H1 (cell line): ENCODE results near the gene WNT2. TPM values are rescaled to one million over a fixed set of nuclear protein-coding genes. Genes with fewer than 3 reads are reported as not detected.

Source experiments
- CTCF ChIA-PET: fragments of 300-600 bp; sonication (Branson Sonifier 250); formaldehyde crosslinking; loops from one replicate; lab custom pipeline; 2021; ENCODE audit not compliant: partially characterized antibody; lab: Charles Lee
- POLR2A ChIA-PET: fragments of 300-600 bp; sonication (Branson Sonifier 250); formaldehyde crosslinking; loops from one replicate; lab custom pipeline; 2021; ENCODE audit warnings: inconsistent platforms; ENCODE audit not compliant: partially characterized antibody; lab: Charles Lee
- DNase-seq, 2 experiments: peaks; one replicate each; pipeline versions ENCODE4 v3.0.0 to v3.0.0-alpha.2; 2010 to 2022; ENCODE audit warnings: low spot score in 2 of 2, low read depth in 1 of 2, mixed read lengths in 1 of 2
- FAIRE-seq: peaks from 2 replicates; lab custom pipeline; 2011; peaks lifted over from hg19 to GRCh38; lab: Jason Lieb, UNC
- H2AFZ ChIP-seq: 2 replicates; pipeline ENCODE4 v1.8.1; 2012; ENCODE audit warnings: low read length, inconsistent platforms
- H2AK5ac ChIP-seq: 2 replicates; pipeline ENCODE4 v1.6.1; 2013; ENCODE audit warnings: low read depth, low read length
- H2BK120ac ChIP-seq: replicated peaks from 2 replicates; pipeline ENCODE3; 2013; ENCODE audit warnings: low read depth, low read length, inconsistent platforms
- H2BK12ac ChIP-seq: 2 replicates; pipeline ENCODE4 v1.6.1; 2013; ENCODE audit warnings: low read depth, low read length
- H2BK15ac ChIP-seq: 2 replicates; pipeline ENCODE4 v1.6.1; 2013; ENCODE audit warnings: low read length
- H2BK20ac ChIP-seq: 2 replicates; pipeline ENCODE4 v1.6.1; 2013; ENCODE audit warnings: low read length
- H2BK5ac ChIP-seq: 2 replicates; pipeline ENCODE4 v1.6.1; 2013; ENCODE audit warnings: low read depth, low read length
- H3K14ac ChIP-seq: 2 replicates; pipeline ENCODE4 v1.6.1; 2013; ENCODE audit warnings: inconsistent platforms; ENCODE audit not compliant: insufficient read length
- H3K18ac ChIP-seq: 2 replicates; pipeline ENCODE4 v1.6.1; 2013; ENCODE audit warnings: low read length; ENCODE audit errors: extremely low read depth
- H3K23ac ChIP-seq: 2 replicates; pipeline ENCODE4 v1.6.1; 2013; ENCODE audit warnings: inconsistent platforms; ENCODE audit not compliant: insufficient read length
- H3K23me2 ChIP-seq: 2 replicates; pipeline ENCODE4 v1.6.1; 2013; ENCODE audit warnings: low read depth, low read length
- H3K27ac ChIP-seq: 2 replicates; pipeline ENCODE4 v1.6.1; 2011; ENCODE audit warnings: low read depth, low read length, inconsistent platforms
- H3K27me3 ChIP-seq, 4 experiments: replicated peaks in 1 of 4; 1 replicate in 1 of 4; 2 replicates in 3 of 4; pipeline versions ENCODE4 v1.6.1 to v1.8.1; 2011 to 2013; ENCODE audit warnings: low read length in 3 of 4, mild to moderate bottlenecking in 3 of 4, inconsistent platforms in 2 of 4, mixed read lengths in 2 of 4, moderate library complexity in 1 of 4; ENCODE audit not compliant: control insufficient read depth in 3 of 4, insufficient read depth in 3 of 4; ENCODE audit errors: extremely low read depth in 1 of 4
- H3K36me3 ChIP-seq, 4 experiments: 2 replicates each; pipeline versions ENCODE4 v1.6.1 to v1.8.1; 2011 to 2013; ENCODE audit warnings: mild to moderate bottlenecking in 4 of 4, low read length in 3 of 4, moderate library complexity in 2 of 4, control low read depth in 1 of 4, inconsistent platforms in 1 of 4; ENCODE audit not compliant: insufficient read depth in 4 of 4, control insufficient read depth in 2 of 4
- H3K4ac ChIP-seq: replicated peaks from 2 replicates; pipeline ENCODE3; 2013; ENCODE audit warnings: low read length, low read depth, mixed read lengths, inconsistent platforms; ENCODE audit not compliant: insufficient read length
- H3K4me1 ChIP-seq, 4 experiments: replicated peaks in 1 of 4; 1 replicate in 1 of 4; 2 replicates in 3 of 4; pipeline versions ENCODE4 v1.6.1 to v1.8.1; 2011 to 2013; ENCODE audit warnings: low read length in 3 of 4, inconsistent platforms in 2 of 4, mixed read lengths in 1 of 4; ENCODE audit not compliant: insufficient read depth in 4 of 4, control insufficient read depth in 3 of 4
- H3K4me2 ChIP-seq, 2 experiments: 2 replicates each; pipeline versions ENCODE4 v1.6.1 to v1.8.1; 2011 to 2013; ENCODE audit warnings: low read depth in 2 of 2, low read length in 2 of 2, control low read depth in 1 of 2, inconsistent platforms in 1 of 2, mild to moderate bottlenecking in 1 of 2; ENCODE audit not compliant: insufficient read depth in 1 of 2
- H3K4me3 ChIP-seq, 4 experiments: fragments of 200-600, 300-600 bp in 1 of 4; sonication (generic), shearing (Covaris generic), sonication (Bioruptor Twin) in 1 of 4; 2 replicates each; pipeline versions ENCODE4 v1.5.1 to v1.8.1; 2011 to 2016; ENCODE audit warnings: low read length in 4 of 4, low read depth in 3 of 4, control low read depth in 2 of 4, inconsistent platforms in 2 of 4, mild to moderate bottlenecking in 2 of 4, mixed read lengths in 1 of 4, moderate library complexity in 1 of 4; ENCODE audit not compliant: insufficient read depth in 2 of 4; ENCODE audit errors: extremely low read depth in 1 of 4
- H3K56ac ChIP-seq: replicated peaks from 2 replicates; pipeline ENCODE3; 2013; ENCODE audit warnings: low read depth, mild to moderate bottlenecking, mixed read lengths, low read length, inconsistent platforms; ENCODE audit not compliant: insufficient read length
- H3K79me1 ChIP-seq: 2 replicates; pipeline ENCODE4 v1.6.1; 2013; ENCODE audit warnings: low read depth, low read length, control low read depth
- H3K79me2 ChIP-seq, 2 experiments: 2 replicates each; pipeline versions ENCODE4 v1.6.1 to v1.8.1; 2012 to 2013; ENCODE audit warnings: low read length in 2 of 2, mild to moderate bottlenecking in 2 of 2, inconsistent platforms in 1 of 2; ENCODE audit not compliant: insufficient read depth in 2 of 2, control insufficient read depth in 1 of 2
- H3K9ac ChIP-seq, 4 experiments: replicated peaks in 1 of 4; 1 replicate in 1 of 4; 2 replicates in 3 of 4; pipeline versions ENCODE4 v1.6.1 to v1.8.1; 2011 to 2013; ENCODE audit warnings: low read depth in 3 of 4, low read length in 3 of 4, control low read depth in 2 of 4, mild to moderate bottlenecking in 2 of 4, moderate library complexity in 2 of 4, inconsistent platforms in 1 of 4; ENCODE audit errors: extremely low read depth in 1 of 4
- H3K9me3 ChIP-seq, 2 experiments: 2 replicates each; pipeline versions ENCODE4 v1.6.1 to v1.8.1; 2012 to 2013; ENCODE audit warnings: mild to moderate bottlenecking in 2 of 2, moderate library complexity in 2 of 2, control low read depth in 1 of 2, inconsistent platforms in 1 of 2, low read depth in 1 of 2, low read length in 1 of 2, mixed read lengths in 1 of 2; ENCODE audit not compliant: insufficient read depth in 2 of 2
- H4K20me1 ChIP-seq, 2 experiments: replicated peaks in 1 of 2; 2 replicates each; pipeline versions ENCODE3 to v1.8.1; 2011 to 2013; ENCODE audit warnings: inconsistent platforms in 2 of 2, low read length in 2 of 2, mild to moderate bottlenecking in 1 of 2; ENCODE audit not compliant: insufficient read depth in 2 of 2, control insufficient read depth in 1 of 2
- H4K5ac ChIP-seq: 2 replicates; pipeline ENCODE4 v1.6.1; 2013; ENCODE audit warnings: low read length, low read depth, mixed read lengths, inconsistent platforms; ENCODE audit not compliant: insufficient read length
- H4K8ac ChIP-seq: 2 replicates; pipeline ENCODE4 v1.8.0; 2013; ENCODE audit warnings: mild to moderate bottlenecking, moderate library complexity, low read length, inconsistent platforms; ENCODE audit not compliant: insufficient read depth; ENCODE audit errors: extremely low read depth
- H4K91ac ChIP-seq: replicated peaks from 2 replicates; pipeline ENCODE3; 2013; ENCODE audit warnings: low read length, mixed read lengths, inconsistent platforms; ENCODE audit not compliant: insufficient read length
- CREB1 ChIP-seq: IDR thresholded peaks from 2 replicates; pipeline ENCODE4 v1.6.1; 2012; ENCODE audit warnings: inconsistent platforms
- JUN ChIP-seq: IDR thresholded peaks from 2 replicates; pipeline ENCODE4 v1.6.1; 2011; ENCODE audit warnings: low read depth, mild to moderate bottlenecking, improper control_type of control experiment, low read length
- KDM4A ChIP-seq: IDR thresholded peaks from one replicate; pipeline ENCODE4 v1.7.1; 2012; ENCODE audit warnings: low read depth, mild to moderate bottlenecking, moderate library complexity, low read length, inconsistent platforms; ENCODE audit not compliant: severe bottlenecking
- POLR2AphosphoS5 ChIP-seq: IDR thresholded peaks from 2 replicates; pipeline ENCODE4 v1.6.1; 2011; ENCODE audit warnings: low read depth, low read length
- SIN3A ChIP-seq, 2 experiments: IDR thresholded peaks in 1 of 2; conservative IDR thresholded peaks in 1 of 2; 2 replicates each; pipeline ENCODE4 v1.6.1; 2011 to 2012; ENCODE audit warnings: low read length in 2 of 2, improper control_type of control experiment in 1 of 2, low read depth in 1 of 2, mild to moderate bottlenecking in 1 of 2
- WGBS, 2 experiments: shearing (Covaris generic) in 1 of 2; methylation state at CpG; one replicate each; pipeline versions ENCODE4 v1.1.6 to v1.1.7; 2013 to 2015; ENCODE audit warnings: low lambda C conversion rate in 2 of 2, mixed read lengths in 2 of 2, inconsistent platforms in 1 of 2, low coverage in 1 of 2, missing lambda C conversion rate in 1 of 2; ENCODE audit not compliant: insufficient replicate concordance in 2 of 2, insufficient coverage in 1 of 2, insufficient read length in 1 of 2; ENCODE audit errors: extremely low coverage in 1 of 2, missing lambda C conversion rate in 1 of 2; 5-methylcytosine and 5-hydroxymethylcytosine counted together
- polyA plus RNA-seq, 7 experiments: library from polyadenylated mRNA; depleted of rRNA in 3 of 7; stranded (reverse) in 5 of 7; unstranded in 2 of 7; fragments of >200 nt in 5 of 7; fragments of 200-250 nt in 2 of 7; gene quantifications; 1 replicate in 5 of 7; 2 replicates in 1 of 7; 4 replicates in 1 of 7; pipeline versions ENCODE4 v1.2.1 to v1.2.3, GENCODE V29; 2011 to 2013; ENCODE audit warnings: missing spikeins in 2 of 7, mixed read lengths in 2 of 7
- total RNA-seq: library from RNA; stranded (reverse); fragmentation: NEBNext Ultra II Directional; extraction: Animal tissue kit (Norgen Biotek cat#: 25700); gene quantifications from 2 replicates; pipeline ENCODE4 v1.2.1, GENCODE V29; 2021
- TF ChIP-seq, protein P1 (sequence below): IDR thresholded peaks from 2 replicates; pipeline ENCODE4 v1.6.1; 2011; ENCODE audit warnings: low read depth, mild to moderate bottlenecking, low read length; ENCODE audit not compliant: insufficient read depth

Gene WNT2
- total and polyA plus RNA-seq, 2 of the 8 experiments (the other 6 are each of a cell fraction or from before 2014, with no cell fraction given): not detected

DNA sequence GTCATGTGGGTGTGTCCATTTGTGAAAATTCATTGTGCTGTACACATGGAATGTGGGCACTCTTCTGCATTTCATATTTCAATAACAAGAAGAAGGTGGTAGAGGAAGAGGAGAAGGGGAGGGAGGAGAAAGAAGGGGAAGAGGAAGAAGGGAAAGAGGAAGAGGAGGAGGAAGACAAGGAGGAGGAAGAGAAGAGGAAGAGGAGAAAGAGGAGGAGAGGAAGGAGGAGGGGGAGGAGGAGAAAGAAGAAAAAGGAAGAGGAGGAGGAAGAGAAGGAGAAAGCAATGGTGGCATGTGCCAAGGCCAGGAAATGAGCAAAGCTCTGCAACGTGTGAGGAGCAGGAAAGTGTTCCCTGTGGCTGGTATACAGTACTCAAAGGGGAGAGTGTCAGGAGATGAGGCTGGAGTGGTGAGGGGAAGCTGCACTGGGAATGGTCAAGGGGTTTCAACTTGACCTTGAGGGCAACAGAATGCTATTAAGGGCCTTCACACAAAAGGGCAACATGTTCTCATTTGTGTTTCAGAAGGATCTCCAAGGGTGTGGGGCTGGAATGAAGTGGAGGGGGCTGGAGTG, 40.5 kb downstream of the WNT2 start:
- H3K18ac ChIP-seq: no peak overlapping the region
- no peaks in the 10 kb centered on the region; a peak in 1 of 7 replicates for H3K27me3 ChIP-seq
- H3K56ac ChIP-seq: no peak overlapping the region
- TF ChIP-seq JUN: no peak
- no peak for TF ChIP-seq SIN3A (conservative IDR thresholded peaks at IDR 0.05 in 1 of 2, IDR thresholded peaks at IDR 0.05 in 1 of 2; ENCODE audit: low read depth in 1 of 2, low read length in 2 of 2)
- no peak for TF ChIP-seq POLR2AphosphoS5
- TF ChIP-seq, protein P1, sequence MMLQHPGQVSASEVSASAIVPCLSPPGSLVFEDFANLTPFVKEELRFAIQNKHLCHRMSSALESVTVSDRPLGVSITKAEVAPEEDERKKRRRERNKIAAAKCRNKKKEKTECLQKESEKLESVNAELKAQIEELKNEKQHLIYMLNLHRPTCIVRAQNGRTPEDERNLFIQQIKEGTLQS: no peak
- no peak for TF ChIP-seq CREB1
- TF ChIP-seq KDM4A: no peak
- TF ChIP-seq, all 59 proteins: peak for 0
- Histone ChIP-seq H3K36me3 (no peaks in the 10 kb centered on the region), H2BK15ac (no peak overlapping the region), H4K8ac (no peak overlapping the region), H3K9me3 (no peaks in the 10 kb centered on the region), H3K79me1 (no peaks in the 10 kb centered on the region), H3K4me1 (no peaks in the 10 kb centered on the region), H3K4me3 (no peak overlapping the region), H4K5ac (no peak overlapping the region), H3K23me2 (no peaks in the 10 kb centered on the region), H2AK5ac (no peak overlapping the region), H3K23ac (no peak overlapping the region), H3K79me2 (no peaks in the 10 kb centered on the region), H2BK20ac (no peak overlapping the region), H3K9ac (no peak overlapping the region), H2BK5ac (no peak overlapping the region), H2BK120ac (no peak overlapping the region), H2BK12ac (no peak overlapping the region), H3K4me2 (no peak overlapping the region), H3K4ac (no peak overlapping the region), H3K27ac (no peak overlapping the region), H3K14ac (no peak overlapping the region), H2AFZ (no peak overlapping the region), H4K91ac (no peak overlapping the region), H4K20me1 (no peaks in the 10 kb centered on the region)
- CTCF ChIA-PET: no interaction called here
- FAIRE-seq: no peak
- WGBS, 2 experiments: 79% methylated on average over 1 of the region's 1 CpG; no CpG with 5 or more reads in 1 of the 2 experiments
- POLR2A ChIA-PET: no interaction called here
- no peak for DNase-seq
